ENCODE data around the gene UBALD1.

Gene UBALD1

GRCh38 chr16:4618645-4619418 lies 4.1 kb upstream of the UBALD1 start:
- Histone ChIP-seq H4K20me1 (ENCODE audit: control insufficient read depth, insufficient read depth, low read depth, low read length) (peaks cover 1% of the 10 kb centered on the region), H3F3A (ENCODE audit: control insufficient read depth, insufficient read depth) (peaks cover 8% of the 10 kb centered on the region; the same call in 1 of the 2 replicates), H3K36me3 (ENCODE audit: control insufficient read depth, low read length) (no peaks in the 10 kb centered on the region), H3K4me2 (ENCODE audit: low read length) (no peak overlapping the region), H3K79me2 (ENCODE audit: control insufficient read depth, low read length) (peaks cover 20% of the 10 kb centered on the region), H3K4me3 (ENCODE audit: low read length) (no peak overlapping the region), H3K27me3 (ENCODE audit: control insufficient read depth, low read length) (no peaks in the 10 kb centered on the region), H3K27ac (ENCODE audit: low read depth, low read length) (no peak overlapping the region), H3K4me1 (ENCODE audit: control insufficient read depth, low read length) (peaks cover 29% of the 10 kb centered on the region), H3K9me2 (replicated peaks; ENCODE audit: control insufficient read depth, low read length) (no peaks in the 10 kb centered on the region), H3K9me3 (ENCODE audit: control insufficient read depth, insufficient read depth, low read length) (no peaks in the 10 kb centered on the region)
- TF ChIP-seq CTCF (IDR thresholded peaks at IDR 0.05; ENCODE audit: low read depth, low read length, poor library complexity, severe bottlenecking), result no peak
- TF ChIP-seq EZH2phosphoT487 (IDR thresholded peaks at IDR 0.05; ENCODE audit: borderline replicate concordance, low read length), result no peak

- Histone ChIP-seq H3K4me3 (ENCODE audit: low read length) (peak overlapping the region; percentile 73; the same call in 1 of the 2 replicates), H3K4me2 (ENCODE audit: low read length) (peak overlapping the region; percentile 72), H3F3A (ENCODE audit: control insufficient read depth, insufficient read depth) (peaks cover 8% of the 10 kb centered on the region; the same call in 1 of the 2 replicates), H3K79me2 (ENCODE audit: control insufficient read depth, low read length) (peaks cover 30% of the 10 kb centered on the region), H3K9me3 (ENCODE audit: control insufficient read depth, insufficient read depth, low read length) (no peaks in the 10 kb centered on the region), H3K27ac (ENCODE audit: low read depth, low read length) (no peak overlapping the region), H4K20me1 (ENCODE audit: control insufficient read depth, insufficient read depth, low read depth, low read length) (peaks cover 7% of the 10 kb centered on the region), H3K4me1 (ENCODE audit: control insufficient read depth, low read length) (peaks cover 35% of the 10 kb centered on the region), H3K27me3 (ENCODE audit: control insufficient read depth, low read length) (no peaks in the 10 kb centered on the region), H3K9me2 (replicated peaks; ENCODE audit: control insufficient read depth, low read length) (no peaks in the 10 kb centered on the region), H3K36me3 (ENCODE audit: control insufficient read depth, low read length) (no peaks in the 10 kb centered on the region)
- TF ChIP-seq CTCF (IDR thresholded peaks at IDR 0.05; ENCODE audit: low read depth, low read length, poor library complexity, severe bottlenecking) (no peak), EZH2phosphoT487 (IDR thresholded peaks at IDR 0.05; ENCODE audit: borderline replicate concordance, low read length) (no peak)
Measured at GRCh38 chr16:4617880-4618279, 3.2 kb upstream of the UBALD1 start.

- Histone ChIP-seq H3K4me1 (ENCODE audit: control insufficient read depth, low read length) (peaks cover 35% of the 10 kb centered on the region), H3K9me2 (replicated peaks; ENCODE audit: control insufficient read depth, low read length) (no peaks in the 10 kb centered on the region), H3K27me3 (ENCODE audit: control insufficient read depth, low read length) (no peaks in the 10 kb centered on the region), H3K27ac (ENCODE audit: low read depth, low read length) (peak overlapping the region; percentile 85), H3F3A (ENCODE audit: control insufficient read depth, insufficient read depth) (peaks cover 8% of the 10 kb centered on the region; the same call in 1 of the 2 replicates), H3K4me2 (ENCODE audit: low read length) (peak overlapping the region; percentile 99), H3K79me2 (ENCODE audit: control insufficient read depth, low read length) (peaks cover 46% of the 10 kb centered on the region), H4K20me1 (ENCODE audit: control insufficient read depth, insufficient read depth, low read depth, low read length) (peaks cover 7% of the 10 kb centered on the region), H3K4me3 (ENCODE audit: low read length) (peak overlapping the region; percentile 94), H3K36me3 (ENCODE audit: control insufficient read depth, low read length) (no peaks in the 10 kb centered on the region), H3K9me3 (ENCODE audit: control insufficient read depth, insufficient read depth, low read length) (no peaks in the 10 kb centered on the region)
- peak; percentile 67 for TF ChIP-seq CTCF (IDR thresholded peaks at IDR 0.05; ENCODE audit: low read depth, low read length, poor library complexity, severe bottlenecking)
- TF ChIP-seq EZH2phosphoT487 (IDR thresholded peaks at IDR 0.05; ENCODE audit: borderline replicate concordance, low read length), result no peak
Measured at GRCh38 chr16:4616047-4616811, 1.5 kb upstream of the UBALD1 start.
